Nephron (organoid): ENCODE data around the gene IQGAP1.

Source experiments
- H3K27ac Mint-ChIP-seq, 3 experiments: 2 replicates each; pipeline ENCODE4 v1.8.0; 2020; ENCODE audit warnings: mixed read lengths in 3 of 3, mild to moderate bottlenecking in 2 of 3, moderate library complexity in 1 of 3
- H3K27me3 Mint-ChIP-seq: 2 replicates; pipeline ENCODE4 v1.8.0; 2021; ENCODE audit warnings: low read depth, mild to moderate bottlenecking, moderate library complexity, mixed read lengths
- H3K36me3 Mint-ChIP-seq: 2 replicates; pipeline ENCODE4 v1.8.0; 2020; ENCODE audit warnings: low read depth, mixed read lengths
- H3K4me1 Mint-ChIP-seq: 2 replicates; pipeline ENCODE4 v1.8.0; 2020; ENCODE audit warnings: mixed read lengths
- H3K4me3 Mint-ChIP-seq, 3 experiments: 2 replicates each; pipeline ENCODE4 v1.8.0; 2020; ENCODE audit warnings: mild to moderate bottlenecking in 3 of 3, mixed read lengths in 3 of 3, moderate library complexity in 2 of 3
- H3K9me3 Mint-ChIP-seq: 2 replicates; pipeline ENCODE4 v1.8.0; 2020; ENCODE audit warnings: mixed read lengths
- TF ChIP-seq, protein P1 (sequence below), 3 experiments: fragments of 200-600 bp; sonication (generic); IDR thresholded peaks; one replicate each; pipeline ENCODE4 v1.5.0; 2021; ENCODE audit warnings: antibody characterized with exemption in 3 of 3; ENCODE audit not compliant: unreplicated experiment in 3 of 3

Gene IQGAP1

DNA sequence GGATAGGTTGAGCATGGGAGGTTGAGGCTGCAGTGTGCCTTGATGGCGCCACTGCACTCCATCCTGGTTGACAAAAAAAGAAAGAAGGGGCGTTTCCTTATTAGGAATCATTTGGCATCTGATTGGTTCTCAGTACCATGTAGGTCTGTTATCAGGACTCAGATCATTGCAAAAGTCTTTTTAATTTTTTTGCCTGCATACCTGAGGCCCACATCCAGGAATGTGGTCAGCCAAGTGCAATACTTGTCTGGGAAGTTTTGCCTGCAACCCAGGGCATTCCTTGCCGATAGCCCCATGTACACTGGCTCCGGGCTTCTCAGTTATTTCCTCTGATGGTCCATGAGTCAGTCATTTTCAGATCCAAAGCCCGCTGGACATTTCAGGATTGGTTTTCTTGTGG lies 91.6 kb downstream of the IQGAP1 start:
- no peak overlapping the region for H3K27ac Mint-ChIP-seq

DNA sequence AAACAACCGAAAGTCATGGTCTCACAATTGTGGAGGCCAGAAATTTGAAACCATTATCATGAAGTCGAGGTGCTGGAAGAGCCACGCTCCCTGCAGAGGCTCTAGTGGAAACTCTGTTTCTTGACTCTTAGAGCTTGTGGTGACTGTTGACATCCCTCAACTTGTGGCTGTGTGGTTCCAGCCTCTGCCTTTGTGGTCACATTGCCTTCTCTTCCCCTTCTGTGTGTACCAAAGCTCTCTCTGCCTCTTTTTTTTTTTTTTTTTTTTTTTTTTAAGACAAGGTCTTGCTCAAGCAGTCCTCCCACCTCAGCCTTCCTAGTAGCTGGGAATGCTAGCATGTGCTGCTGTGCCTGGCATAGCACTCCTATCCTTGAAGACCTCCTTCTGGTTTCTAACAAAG lies 93.0 kb downstream of the IQGAP1 start:
- no peaks in the 10 kb centered on the region for H3K9me3 Mint-ChIP-seq
- no peaks in the 10 kb centered on the region for H3K27me3 Mint-ChIP-seq
- no peak overlapping the region for H3K4me3 Mint-ChIP-seq

More for the DNA sequence above, 91.6 kb downstream of the IQGAP1 start:
- no peak overlapping the region for H3K4me3 Mint-ChIP-seq
- TF ChIP-seq, protein P1, sequence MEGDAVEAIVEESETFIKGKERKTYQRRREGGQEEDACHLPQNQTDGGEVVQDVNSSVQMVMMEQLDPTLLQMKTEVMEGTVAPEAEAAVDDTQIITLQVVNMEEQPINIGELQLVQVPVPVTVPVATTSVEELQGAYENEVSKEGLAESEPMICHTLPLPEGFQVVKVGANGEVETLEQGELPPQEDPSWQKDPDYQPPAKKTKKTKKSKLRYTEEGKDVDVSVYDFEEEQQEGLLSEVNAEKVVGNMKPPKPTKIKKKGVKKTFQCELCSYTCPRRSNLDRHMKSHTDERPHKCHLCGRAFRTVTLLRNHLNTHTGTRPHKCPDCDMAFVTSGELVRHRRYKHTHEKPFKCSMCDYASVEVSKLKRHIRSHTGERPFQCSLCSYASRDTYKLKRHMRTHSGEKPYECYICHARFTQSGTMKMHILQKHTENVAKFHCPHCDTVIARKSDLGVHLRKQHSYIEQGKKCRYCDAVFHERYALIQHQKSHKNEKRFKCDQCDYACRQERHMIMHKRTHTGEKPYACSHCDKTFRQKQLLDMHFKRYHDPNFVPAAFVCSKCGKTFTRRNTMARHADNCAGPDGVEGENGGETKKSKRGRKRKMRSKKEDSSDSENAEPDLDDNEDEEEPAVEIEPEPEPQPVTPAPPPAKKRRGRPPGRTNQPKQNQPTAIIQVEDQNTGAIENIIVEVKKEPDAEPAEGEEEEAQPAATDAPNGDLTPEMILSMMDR (IDR thresholded peaks at IDR 0.05; ENCODE audit: unreplicated experiment in 3 of 3) = no peak
- no peaks in the 10 kb centered on the region for H3K4me1 Mint-ChIP-seq
- peaks cover 34% of the 10 kb centered on the region for H3K36me3 Mint-ChIP-seq
- no peaks in the 10 kb centered on the region for H3K27me3 Mint-ChIP-seq
- H3K9me3 Mint-ChIP-seq = no peaks in the 10 kb centered on the region

DNA sequence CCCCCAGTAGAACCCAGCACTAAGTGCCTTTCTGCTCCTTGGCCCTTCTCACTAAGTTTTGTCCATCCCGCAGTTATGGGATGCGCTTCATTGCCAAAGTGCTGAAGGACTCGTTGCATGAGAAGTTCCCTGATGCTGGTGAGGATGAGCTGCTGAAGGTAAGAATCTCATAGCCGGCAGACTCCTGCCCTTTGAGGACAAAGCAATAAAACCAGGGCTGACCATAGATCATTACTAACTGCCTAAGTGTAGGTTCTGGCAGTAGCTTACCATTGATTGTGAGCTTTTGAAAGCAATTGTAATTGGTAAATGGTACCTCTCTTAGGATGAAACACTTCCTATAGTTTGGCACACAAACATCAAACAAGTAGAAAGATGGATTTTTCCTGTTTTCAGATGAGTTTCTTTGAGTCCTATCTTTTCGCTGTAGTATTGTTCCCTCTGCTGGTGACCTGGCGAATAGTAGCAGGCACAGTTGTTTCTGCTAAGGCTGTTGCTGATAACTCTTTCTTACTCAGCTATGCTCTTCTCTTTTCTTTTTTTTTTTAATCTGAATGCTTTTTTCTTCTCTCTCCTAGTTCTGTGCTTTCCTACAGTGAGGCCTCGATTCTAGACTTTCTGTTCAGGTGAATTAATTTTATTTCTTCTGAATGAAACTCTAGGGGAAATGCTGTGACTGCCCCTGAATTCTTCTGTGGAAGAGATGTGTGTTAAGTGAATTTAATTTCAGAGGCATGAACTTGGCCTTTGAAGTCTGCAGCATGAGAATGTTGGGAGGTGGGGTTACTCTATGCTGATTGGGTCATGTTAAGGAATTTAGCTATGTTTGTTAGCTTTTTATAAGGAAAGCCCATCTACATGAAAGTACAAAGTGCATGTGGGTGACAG lies 94.3 kb downstream of the IQGAP1 start:
- Mint-ChIP-seq H3K36me3 (peaks cover 41% of the 10 kb centered on the region), H3K4me1 (no peaks in the 10 kb centered on the region), H3K27ac (no peak overlapping the region), H3K4me3 (no peak overlapping the region), H3K9me3 (no peaks in the 10 kb centered on the region), H3K27me3 (no peaks in the 10 kb centered on the region)
- TF ChIP-seq, protein P1 (IDR thresholded peaks at IDR 0.05; ENCODE audit: unreplicated experiment in 3 of 3) = peak; percentile 76 to 85 (median 83)

More for the DNA sequence above, 93.0 kb downstream of the IQGAP1 start:
- H3K4me1 Mint-ChIP-seq = no peaks in the 10 kb centered on the region
- TF ChIP-seq, protein P1 (IDR thresholded peaks at IDR 0.05; ENCODE audit: unreplicated experiment in 3 of 3) = no peak
- no peak overlapping the region for H3K27ac Mint-ChIP-seq
- H3K36me3 Mint-ChIP-seq = peaks cover 43% of the 10 kb centered on the region

DNA sequence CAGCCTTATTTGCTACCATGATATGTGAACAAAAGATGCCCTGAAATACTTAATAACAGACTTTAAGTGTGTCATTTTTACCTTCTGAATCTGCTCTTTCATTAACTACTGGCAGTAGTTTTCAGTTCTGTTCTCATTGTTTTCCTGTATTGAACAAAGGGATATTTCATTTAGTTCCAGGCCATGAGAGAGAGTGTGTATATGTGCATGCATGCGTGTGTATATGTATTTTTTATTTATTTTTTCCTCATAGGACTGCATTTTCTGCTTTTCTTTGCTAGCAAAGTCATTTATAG lies 94.9 kb downstream of the IQGAP1 start:
- H3K4me3 Mint-ChIP-seq = no peak overlapping the region
- H3K9me3 Mint-ChIP-seq = no peaks in the 10 kb centered on the region
- TF ChIP-seq, protein P1 (IDR thresholded peaks at IDR 0.05; ENCODE audit: unreplicated experiment in 3 of 3) = no peak
- H3K36me3 Mint-ChIP-seq = peaks cover 40% of the 10 kb centered on the region
- no peak overlapping the region for H3K27ac Mint-ChIP-seq
- H3K4me1 Mint-ChIP-seq = no peaks in the 10 kb centered on the region
- no peaks in the 10 kb centered on the region for H3K27me3 Mint-ChIP-seq

DNA sequence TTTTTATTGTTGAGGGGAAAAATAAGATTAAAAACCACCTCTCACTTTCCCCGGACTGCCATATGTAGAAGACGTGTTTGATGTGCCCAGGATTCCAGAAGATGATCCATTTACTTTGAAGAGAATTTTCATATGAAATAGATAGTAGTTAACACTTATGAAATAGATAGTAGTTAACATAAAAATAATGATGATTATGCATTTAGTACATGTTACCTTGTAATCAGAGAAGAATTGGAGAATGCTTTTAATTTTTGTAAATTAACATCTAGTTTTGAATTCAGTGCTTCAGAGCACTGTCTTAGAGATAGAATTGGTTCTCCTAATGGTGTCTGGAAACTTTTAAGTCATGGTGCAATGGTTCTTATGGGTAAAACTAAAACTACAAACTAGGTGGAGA lies 95.6 kb downstream of the IQGAP1 start:
- no peaks in the 10 kb centered on the region for H3K9me3 Mint-ChIP-seq
- H3K4me3 Mint-ChIP-seq = no peak overlapping the region

More for the DNA sequence above, 95.6 kb downstream of the IQGAP1 start:
- Mint-ChIP-seq H3K36me3 (peaks cover 38% of the 10 kb centered on the region), H3K27me3 (no peaks in the 10 kb centered on the region), H3K27ac (no peak overlapping the region), H3K4me1 (no peaks in the 10 kb centered on the region)
- TF ChIP-seq, protein P1 (IDR thresholded peaks at IDR 0.05; ENCODE audit: unreplicated experiment in 3 of 3) = no peak
